Measurements from ENCODE around the gene LATS2.

The LATS2 gene

DNA sequence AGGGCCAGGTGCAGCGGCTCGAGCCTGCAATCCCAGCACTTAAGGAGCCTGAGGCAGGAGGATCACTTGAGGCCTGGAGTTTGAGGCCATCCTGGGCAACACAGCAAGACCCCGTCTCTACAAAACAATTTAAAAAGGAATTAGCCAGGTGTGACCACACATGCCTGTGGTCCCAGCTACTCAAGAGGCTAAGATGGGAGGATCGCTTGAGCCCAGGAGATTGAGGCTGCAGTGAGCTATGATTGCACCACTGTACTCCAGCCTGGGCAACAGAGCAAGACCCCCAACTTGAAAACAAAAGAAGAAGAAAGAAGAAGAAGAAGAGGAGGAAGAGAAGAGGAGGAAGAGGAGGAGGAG lies 47.7 kb downstream of the LATS2 start:
- no peak for DNase-seq

DNA sequence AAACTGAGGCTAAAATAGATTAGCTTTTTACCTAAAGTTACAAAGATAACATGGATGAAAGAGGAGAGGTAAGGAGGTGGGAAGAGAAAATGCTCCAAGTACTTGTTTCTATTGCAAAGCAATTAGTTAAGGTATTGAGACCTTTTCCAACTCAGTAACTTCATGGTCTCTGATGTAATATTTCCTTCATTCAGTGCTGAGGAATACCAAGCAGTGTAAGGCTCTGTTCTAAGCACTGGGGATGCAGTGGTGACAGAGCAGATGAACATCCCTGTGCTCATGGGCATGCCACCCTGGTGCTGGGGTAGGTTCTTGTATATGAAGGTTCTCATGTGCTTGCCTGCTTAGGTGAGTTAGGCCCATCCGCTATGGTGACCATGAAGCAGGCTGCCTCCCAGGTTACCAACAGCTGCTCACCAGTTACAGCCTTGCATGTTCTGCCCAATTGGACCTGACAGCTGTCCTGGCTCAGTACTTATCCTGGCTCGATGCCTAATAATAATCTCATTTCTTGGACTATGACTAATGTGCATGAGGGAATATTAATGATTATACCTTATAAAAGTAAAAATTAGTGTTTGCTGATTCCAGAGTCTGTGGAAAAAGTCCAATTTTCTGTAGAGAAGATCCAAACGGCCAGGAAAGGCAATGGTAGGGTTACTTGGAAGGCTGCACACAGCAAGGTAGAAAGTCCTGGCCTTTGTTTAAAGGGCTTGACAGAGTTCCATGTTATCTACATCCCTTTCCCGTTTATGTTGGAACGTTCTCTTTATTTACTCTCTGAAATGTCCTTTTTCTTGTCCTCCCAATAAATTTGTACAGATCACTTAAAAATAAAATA lies 48.3 kb downstream of the LATS2 start:
- DNase-seq, result no peak

DNA sequence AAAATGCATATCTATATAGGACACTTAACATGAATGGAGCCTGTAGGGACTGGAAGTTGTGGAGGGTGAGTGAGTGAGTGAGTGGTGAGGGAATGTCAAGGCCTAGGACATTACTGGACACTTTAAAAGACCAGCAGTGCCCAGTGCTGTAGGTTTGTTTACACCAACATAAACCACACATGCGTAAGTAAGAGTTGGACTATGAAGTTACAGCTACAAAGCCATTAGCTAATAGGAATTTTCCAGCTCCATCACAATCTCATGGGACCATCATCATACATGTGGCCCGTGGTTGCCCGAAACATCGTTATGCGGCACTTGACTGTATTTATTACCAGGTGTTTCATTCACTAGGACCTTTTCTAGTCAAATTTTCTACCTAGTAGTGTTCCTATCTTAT lies 49.2 kb downstream of the LATS2 start:
- DNase-seq, result no peak

GRCh38 chr13:21011378-21011777 lies 50.0 kb downstream of the LATS2 start:
- DNase-seq, result no peak

DNA sequence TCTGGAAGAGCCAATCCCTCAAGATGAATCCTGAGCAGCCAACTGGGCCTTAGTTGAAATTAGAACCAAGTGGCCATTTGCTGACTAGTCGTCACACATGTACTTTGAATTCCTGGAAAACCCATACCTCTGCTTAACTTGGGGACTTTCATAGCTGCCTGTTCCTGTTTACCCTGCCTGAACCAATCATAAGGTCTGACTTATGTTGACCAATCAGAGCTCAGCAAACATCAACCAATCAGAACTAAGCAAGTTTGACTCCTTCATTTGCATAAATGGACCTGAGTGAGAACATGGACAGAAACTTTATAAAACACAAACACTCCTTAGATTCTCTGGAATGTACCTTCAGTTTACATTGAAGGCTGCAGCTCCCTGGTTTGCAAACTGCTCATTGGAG lies 50.8 kb downstream of the LATS2 start:
- DNase-seq, result no peak

GRCh38 chr13:21009036-21009435 lies 52.4 kb downstream of the LATS2 start:
- no peak for DNase-seq

- DNase-seq, result no peak
Observed at GRCh38 chr13:21008026-21008425, 53.4 kb downstream of the LATS2 start.

DNA sequence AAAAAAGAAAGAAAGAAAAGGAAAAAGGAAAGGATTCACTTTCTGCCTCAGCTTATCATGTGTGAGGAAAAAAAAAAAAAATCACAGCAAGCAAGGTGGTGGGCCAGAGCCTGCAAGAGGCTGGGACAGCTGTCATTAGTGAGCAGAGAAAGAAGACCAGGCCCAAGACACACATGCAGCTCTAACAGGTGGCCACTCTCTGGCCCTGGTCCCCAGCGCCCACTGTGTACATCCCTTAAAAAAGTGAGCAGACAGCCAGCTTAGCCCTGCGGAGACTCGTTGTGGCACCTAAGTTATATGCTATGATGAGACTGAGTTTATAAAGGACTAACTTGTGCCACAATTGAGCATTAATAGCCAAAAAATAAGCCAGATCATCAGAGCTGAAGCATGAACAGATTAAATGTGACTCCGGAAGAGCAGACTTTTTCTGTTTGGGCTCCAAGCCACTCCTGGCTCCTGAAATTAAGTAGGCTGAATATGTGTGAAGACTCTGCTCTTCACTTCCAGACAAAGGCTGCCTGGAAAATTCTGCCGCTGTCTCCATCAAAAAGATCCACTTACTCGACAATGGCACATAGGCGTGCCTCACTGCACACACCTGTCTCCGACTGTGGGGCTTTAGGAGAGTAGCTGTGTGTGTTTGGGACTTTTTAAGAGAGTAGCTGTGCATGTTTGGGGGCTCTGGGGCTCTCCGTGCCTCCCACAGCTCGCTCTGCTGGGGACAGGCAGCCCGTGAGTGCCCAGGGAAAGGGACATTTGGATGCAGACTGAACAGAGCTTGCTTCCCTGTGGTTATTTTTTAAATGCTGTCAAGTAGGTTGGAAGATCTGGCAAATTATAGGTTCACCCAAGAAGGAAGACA lies 55.0 kb downstream of the LATS2 start:
- DNase-seq, result no peak

GRCh38 chr13:21005193-21005592 lies 56.2 kb downstream of the LATS2 start:
- DNase-seq, result no peak

DNA sequence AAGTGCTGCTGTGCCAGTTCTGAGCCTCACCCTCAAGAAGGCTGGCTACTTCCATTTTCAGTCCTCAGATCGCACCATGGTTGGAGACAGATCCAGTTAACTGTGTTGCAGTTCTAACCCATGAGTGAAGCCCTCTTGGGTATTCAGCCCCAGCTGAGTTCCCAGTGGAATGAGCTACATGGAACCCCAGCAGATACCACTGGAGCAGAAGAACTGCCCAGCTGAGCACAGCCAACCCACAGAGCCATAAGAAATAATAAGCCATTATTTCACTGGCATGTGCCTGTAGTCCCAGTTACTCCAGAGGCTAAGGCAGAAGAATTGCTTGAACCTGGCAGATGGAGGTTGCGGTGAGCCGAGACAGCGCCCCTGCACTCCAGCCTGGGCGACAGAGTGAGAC lies 59.9 kb downstream of the LATS2 start:
- no peak for DNase-seq

- no peak for DNase-seq
Observed at GRCh38 chr13:21000647-21001046, 60.7 kb downstream of the LATS2 start.

GRCh38 chr13:20998649-20999415 lies 62.6 kb downstream of the LATS2 start:
- DNase-seq, result no peak

- DNase-seq, result no peak
Observed at GRCh38 chr13:20997301-20998161, 63.9 kb downstream of the LATS2 start.

GRCh38 chr13:20995245-20995838 lies 66.0 kb downstream of the LATS2 start:
- DNase-seq, result no peak

GRCh38 chr13:20994441-20994821 lies 67.0 kb downstream of the LATS2 start:
- no peak for DNase-seq

GRCh38 chr13:20993661-20994440 lies 67.5 kb downstream of the LATS2 start:
- no peak for DNase-seq

DNA sequence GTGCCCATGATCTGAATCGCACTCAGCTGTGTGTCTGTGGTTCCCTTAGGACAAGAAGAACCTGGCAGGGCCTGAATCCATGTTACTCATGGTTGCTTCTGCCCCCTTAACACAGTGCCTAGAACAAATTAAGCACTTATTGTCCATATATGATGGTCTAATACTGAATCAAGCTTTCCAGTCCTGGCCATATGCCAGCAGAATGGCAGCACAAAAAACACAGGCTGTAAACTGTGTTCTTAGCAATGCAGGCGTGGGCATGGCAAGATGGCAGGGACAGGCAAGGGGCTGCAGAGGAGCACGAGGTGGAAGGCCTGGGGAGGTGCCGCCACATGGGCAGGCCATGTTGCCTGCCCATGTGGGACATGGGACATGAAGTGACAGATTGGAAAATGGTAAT lies 68.2 kb downstream of the LATS2 start:
- no peak for DNase-seq

- DNase-seq, result no peak
Observed at GRCh38 chr13:20991741-20992520, 69.5 kb downstream of the LATS2 start.

DNA sequence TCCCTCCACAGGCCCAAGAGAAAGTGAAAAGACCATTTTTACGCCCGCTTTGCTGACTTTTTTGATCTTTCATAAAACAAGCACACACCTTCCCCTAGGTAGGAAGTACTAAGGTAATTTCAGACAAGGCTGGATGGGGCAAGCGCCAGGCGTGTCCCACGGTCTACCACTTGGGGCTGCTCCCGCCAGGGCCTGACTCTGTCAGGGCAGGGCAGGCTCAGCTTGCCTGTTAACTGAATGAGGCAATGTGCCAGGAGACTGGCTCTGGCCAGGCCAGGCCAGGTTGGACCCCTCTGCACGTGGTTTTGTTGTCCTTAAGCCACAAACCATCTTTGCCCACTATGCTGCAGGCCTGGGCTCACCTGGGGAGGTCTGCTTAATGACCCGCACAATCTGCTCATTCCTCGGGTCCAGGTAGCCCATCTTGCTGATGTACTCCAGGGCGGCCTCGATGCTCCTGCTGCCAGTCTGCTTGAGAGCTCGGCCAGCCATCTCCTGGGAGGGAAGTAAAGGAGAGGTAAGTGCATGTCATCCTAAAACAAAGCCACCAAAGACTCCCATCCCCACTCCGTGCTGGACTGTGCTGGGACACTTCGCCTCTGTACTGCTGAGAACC lies 70.4 kb downstream of the LATS2 start:
- no peak for DNase-seq
